Stimulated activated CD4-positive, alpha-beta T cell treated with anti-CD3 and anti-CD28 coated beads, Interleukin-15, amount 100 ng/mL, for 24 hours (primary cell): ENCODE measurements around the gene RASAL2.
A peak's percentile ranks its signal among the peaks of the same experiment; 100 is the strongest.
"Not testable (repeated sequence)": the region's sequence is repeated elsewhere in the genome, so short reads cannot be mapped to it uniquely, and the experiment has no call there.

Experiments used
- DNase-seq: peaks from one replicate; pipeline ENCODE4 v3.0.0-alpha.2; 2020

Gene RASAL2

GRCh38 chr1:178353524-178353923 is 259.6 kb downstream of the RASAL2 start:
- DNase-seq: no peak

DNA sequence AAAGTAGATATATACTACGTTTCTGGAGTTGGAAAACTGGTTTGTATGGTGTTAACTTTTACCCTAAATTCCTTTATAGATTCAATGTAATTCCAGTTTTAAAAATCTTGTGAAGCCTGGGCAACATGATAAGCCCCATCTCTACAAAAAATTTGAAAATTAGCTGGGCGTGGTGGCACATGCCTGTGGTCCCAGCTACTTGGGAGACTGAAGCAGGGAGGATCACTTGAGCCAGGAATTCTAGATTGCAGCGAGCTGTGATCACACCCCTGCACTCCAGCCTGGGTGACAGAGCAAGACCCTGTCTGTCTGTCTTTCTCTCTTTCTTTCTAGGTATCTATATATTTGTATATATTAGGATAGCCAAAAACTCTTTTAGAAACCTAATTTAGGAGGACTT is 260.9 kb downstream of the RASAL2 start:
- DNase-seq: no peak

DNA sequence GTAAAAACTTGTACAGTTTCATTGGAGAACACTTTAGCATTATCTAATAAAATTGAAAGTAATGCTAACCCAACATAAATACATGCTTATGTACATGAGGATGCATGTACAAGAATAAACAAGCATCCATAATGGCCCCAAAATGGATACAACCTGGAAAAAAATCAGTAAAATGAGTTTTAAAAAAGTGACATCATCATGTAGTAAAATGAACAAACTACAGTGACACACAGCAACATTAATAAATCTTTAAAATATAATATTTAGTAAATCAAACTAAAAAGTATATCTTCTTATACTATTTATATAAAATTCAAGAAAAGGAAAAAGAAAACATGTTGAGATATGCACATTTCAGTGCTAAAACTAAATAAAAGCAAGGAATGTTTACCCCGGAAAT is 262.4 kb downstream of the RASAL2 start:
- DNase-seq: no peak

- no peak for DNase-seq
Observed at GRCh38 chr1:178358456-178358855, 264.6 kb downstream of the RASAL2 start.

DNA sequence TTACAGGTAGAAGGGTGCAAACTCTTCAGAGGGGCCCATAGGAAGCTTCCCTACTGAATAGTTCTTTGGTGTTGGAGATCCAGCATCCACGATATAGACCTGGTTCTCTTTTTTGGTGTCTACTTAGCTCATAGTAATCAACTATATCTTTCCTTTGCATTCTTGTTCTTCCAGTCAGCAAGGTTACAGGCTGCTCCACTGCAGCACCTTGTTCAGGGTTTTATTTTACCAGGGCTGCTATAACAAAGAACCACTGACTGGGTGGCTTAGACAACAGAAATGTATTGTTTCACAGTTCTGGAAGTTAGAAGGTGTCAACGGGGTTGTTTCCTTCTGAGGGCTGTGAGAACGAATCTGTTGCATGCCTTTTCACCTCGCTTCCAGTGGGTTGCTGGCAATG is 266.5 kb downstream of the RASAL2 start:
- no peak for DNase-seq

- no peak for DNase-seq
Observed at GRCh38 chr1:178361847-178362246, 267.9 kb downstream of the RASAL2 start.

GRCh38 chr1:178362747-178363146 is 268.8 kb downstream of the RASAL2 start:
- no peak for DNase-seq

GRCh38 chr1:178364782-178365181 is 270.9 kb downstream of the RASAL2 start:
- no peak for DNase-seq

DNA sequence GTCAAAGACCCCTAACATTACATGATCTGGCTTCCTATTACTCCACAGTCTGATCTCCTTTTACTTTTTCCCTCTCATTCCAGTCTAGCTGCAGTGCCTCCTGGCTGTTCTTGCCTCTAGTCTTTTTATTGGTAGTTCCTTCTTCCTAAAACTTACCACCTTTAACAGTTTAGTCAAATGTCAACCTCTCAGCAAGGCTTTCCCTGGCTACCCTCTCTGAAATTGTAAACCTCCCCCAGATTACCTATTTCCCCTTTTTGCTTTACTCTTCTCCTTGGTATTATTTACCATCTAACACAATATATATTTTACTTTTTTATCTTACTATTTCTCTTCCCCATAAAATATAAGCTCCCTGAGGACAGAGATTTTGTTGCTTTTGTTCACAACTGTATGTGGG is 273.2 kb downstream of the RASAL2 start:
- no peak for DNase-seq

DNA sequence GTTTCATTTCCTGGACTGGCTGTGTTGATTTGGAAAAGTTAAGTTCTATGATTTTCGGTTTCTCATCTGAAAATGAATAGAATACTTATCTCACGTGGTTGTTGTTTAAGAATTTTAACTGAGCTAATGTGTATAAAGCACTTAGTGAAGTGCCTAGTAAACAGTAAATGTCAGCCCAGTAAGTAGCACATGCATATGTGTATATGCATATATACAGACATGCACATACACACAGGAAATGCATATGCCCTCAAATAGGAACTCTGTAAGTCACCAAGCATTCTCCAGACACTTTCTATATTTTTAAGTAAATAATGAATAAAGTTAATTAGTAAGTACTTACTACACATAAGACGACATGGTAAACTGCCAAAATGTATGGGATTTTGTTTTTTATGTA is 274.3 kb downstream of the RASAL2 start:
- DNase-seq: no peak

- no peak for DNase-seq
Observed at GRCh38 chr1:178371235-178371634, 277.3 kb downstream of the RASAL2 start.

- DNase-seq: no peak
Observed at GRCh38 chr1:178371933-178372388, 278.1 kb downstream of the RASAL2 start.

DNA sequence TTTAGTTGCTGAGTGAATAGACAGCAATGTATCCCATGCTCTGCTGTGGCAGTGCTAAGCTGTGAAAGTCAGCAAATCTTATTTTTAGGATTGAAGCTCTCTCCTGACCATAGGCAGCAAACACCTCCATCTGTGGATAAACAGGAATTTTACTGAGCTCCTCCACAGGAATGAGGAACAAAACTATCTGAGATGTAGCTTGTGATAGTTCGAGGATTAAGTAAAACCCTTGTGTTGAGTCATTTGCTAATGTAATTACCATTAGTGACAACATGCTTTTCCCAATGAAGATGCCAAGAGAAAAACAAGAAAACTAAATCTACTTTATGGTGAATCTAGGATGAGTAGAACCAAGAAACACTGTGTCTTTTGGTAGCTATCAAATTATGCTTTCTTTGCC is 280.1 kb downstream of the RASAL2 start:
- no peak for DNase-seq

DNA sequence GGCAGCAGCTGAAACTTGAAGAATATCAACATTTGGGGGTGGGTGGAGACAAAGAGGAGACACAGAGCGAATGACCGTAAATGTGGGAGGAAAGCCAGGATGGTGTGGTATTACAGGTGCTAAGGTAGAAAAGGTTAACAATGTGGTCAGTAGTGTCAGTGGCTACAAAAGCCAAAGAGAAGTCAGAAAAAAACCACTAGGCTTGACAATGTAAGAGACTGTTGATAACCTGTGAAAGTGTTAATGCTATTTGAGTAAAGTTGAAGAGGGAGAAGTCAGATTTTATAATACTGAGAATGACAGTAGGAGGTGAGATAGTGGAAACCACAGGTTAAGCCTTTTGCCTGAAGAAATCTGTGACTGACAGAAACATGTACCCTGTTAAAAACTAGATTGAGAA is 282.1 kb downstream of the RASAL2 start:
- no peak for DNase-seq

DNA sequence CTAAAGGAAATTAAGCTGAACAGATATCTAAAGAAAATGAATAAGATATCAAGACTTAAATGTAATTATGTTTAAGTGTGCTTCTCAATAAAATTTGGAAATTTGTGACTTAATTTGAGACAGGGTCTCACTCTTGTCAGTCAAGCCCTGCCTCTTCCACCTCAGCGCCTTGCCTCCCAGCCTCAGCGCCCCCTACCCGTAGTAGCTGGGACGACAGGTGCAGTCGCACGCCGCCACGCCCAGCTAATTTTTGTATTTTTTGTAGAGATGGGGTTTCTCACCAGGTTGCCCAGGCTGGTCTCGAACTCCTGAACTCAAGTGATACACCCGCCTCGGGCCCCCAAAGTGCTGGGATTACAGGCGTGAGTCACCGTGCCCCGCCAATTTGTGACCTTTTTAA is 285.9 kb downstream of the RASAL2 start:
- peak; percentile 9 for DNase-seq

DNA sequence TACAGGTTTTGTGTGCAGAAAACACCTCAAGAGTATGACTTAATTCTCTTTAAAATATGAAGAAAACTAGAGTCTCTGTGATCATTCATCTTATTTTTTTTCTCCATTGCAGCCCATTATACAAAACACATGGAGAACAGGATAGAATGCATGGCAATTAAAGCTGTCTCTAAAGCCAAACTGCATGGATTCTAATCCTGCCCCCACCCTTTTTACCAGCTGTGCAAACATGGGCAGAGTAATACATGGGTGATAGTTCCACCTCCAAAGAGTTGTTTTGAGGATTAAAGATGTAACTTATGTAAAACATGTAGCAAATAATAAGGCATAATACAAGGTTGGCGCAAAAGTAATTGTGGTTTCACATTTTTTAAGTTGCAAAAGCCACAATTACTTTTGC is 288.5 kb downstream of the RASAL2 start:
- DNase-seq: no peak

DNA sequence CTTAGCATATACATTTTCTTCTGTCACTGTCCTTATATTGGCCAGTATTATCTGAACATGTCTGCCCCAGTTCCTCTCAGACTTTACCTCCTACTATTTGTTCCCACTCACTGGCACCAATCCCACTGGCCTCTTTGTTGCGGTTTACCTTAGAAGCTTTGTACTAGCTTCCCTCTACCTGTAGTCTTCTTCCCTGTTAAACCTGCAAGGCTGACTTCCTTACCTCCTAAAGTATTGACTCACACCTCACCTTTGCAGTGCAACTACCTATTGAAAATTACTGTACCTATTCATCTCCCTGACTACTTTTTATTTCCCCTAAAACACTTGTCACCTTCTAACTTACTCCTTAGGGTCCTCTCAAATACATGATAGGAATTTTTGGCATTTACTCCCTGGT is 291.8 kb downstream of the RASAL2 start:
- no peak for DNase-seq

DNA sequence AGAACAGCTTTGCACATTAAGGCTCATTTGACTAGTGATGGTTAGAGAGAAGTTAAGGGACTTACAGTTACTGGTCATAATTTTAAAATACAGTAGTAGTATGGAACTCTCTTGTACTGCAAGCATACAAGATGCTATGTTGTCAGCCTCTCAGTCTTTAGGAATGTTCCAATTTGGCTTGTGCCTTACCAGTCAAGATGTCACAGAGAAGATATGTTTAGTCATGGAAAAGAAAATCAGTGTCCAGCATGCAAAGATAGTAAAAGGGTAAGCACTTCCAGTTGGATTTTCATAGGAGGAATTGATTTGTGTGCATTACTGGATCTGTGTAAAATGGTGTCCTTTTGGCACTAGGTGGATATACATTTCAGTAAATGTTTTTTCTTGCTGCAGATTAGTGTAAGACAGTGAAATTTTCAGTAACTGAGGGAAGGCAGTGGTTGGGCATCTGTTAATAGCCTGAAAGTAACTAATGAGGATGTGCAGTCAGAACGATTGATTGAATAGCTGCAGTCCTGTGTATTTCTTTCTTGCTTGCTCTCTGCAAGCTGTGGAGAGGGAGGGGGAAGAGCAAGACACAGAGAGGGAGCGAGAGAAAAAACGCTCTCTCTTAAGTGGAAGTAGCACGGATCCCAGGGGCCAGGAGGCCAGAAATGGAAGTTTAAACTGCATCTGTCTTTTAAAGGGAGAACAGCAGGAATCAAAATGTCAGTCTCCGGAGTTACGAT is 294.7 kb downstream of the RASAL2 start:
- no peak for DNase-seq

GRCh38 chr1:178389441-178389840 is 295.5 kb downstream of the RASAL2 start:
- DNase-seq: no peak

- DNase-seq: not testable (repeated sequence)
Observed at GRCh38 chr1:178390280-178390679, 296.4 kb downstream of the RASAL2 start.

DNA sequence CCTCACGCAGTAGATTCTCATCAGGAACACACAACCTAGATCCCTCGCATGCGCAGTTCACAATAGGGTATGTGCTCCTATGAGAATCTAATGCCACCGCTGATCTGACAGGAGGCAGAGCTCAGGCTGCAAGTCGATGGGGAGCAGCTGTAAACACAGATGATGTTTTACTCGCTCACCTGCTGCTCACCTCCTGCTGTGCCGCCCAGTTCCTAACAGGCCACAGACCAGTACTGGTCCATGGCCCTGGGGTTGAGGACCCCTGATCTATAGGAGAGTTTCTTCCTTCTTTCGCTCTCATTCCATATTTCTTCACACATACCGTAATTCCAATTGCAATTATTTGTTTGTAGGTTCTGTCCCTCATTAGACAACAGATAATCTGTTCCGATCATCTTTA is 299.5 kb downstream of the RASAL2 start:
- no peak for DNase-seq

- DNase-seq: no peak
Observed at GRCh38 chr1:178396789-178397188, 302.9 kb downstream of the RASAL2 start.

DNA sequence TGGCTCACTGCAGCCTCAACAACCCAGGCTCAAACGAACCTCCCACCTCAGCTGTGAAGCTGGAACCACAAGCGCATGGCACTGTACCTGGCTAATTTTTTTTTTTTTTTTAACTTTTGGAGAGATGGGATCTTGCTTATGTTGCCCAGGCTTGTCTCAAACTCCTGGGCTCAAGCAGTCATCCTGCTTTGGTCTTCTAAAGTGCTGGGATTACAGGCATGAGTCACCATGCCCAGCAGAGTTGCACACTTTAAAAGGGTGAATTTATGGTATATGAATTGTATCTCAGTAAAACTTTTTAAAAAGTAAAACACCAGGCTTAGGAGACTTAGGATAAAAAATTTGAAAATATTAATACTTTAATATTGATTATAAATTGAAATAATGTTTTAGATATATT is 303.8 kb downstream of the RASAL2 start:
- no peak for DNase-seq

GRCh38 chr1:178399177-178399728 is 305.3 kb downstream of the RASAL2 start:
- no peak for DNase-seq

GRCh38 chr1:178405137-178405536 is 311.2 kb downstream of the RASAL2 start:
- no peak for DNase-seq
